ENCODE data around the gene FAM161A.
A peak's percentile ranks its signal among the peaks of the same experiment; 100 is the strongest.

The FAM161A gene

GRCh38 chr2:61853847-61854563 lies at the start of gene FAM161A (continued):
- TF ChIP-seq ZNF830 (tag by site-specific recombination; IDR thresholded peaks at IDR 0.05; ENCODE audit: low read depth) (no peak), GLIS1 (tag by site-specific recombination; IDR thresholded peaks at IDR 0.05) (peak; percentile 86), ZNF521 (tag by site-specific recombination; IDR thresholded peaks at IDR 0.05) (no peak), ZNF37A (tag by site-specific recombination; IDR thresholded peaks at IDR 0.05) (no peak), PATZ1 (tag by site-specific recombination; IDR thresholded peaks at IDR 0.05) (peak; percentile 59), KLF1 (tag by site-specific recombination; IDR thresholded peaks at IDR 0.05) (peak; percentile 29; the same call in 1 of the 2 replicates), ZBTB26 (tag by site-specific recombination; optimal IDR thresholded peaks at IDR 0.05) (peak; percentile 31), ZNF146 (tag by site-specific recombination; IDR thresholded peaks at IDR 0.05) (no peak), ZNF366 (tag by site-specific recombination; conservative IDR thresholded peaks at IDR 0.05) (no peak), ZNF433 (tag by site-specific recombination; IDR thresholded peaks at IDR 0.05; ENCODE audit: low read depth) (no peak), ZBTB48 (tag by site-specific recombination; IDR thresholded peaks at IDR 0.05) (no peak; the same call in 1 of the 2 replicates), ELK4 (IDR thresholded peaks at IDR 0.05; ENCODE audit: borderline replicate concordance, low read depth, low read length) (no peak), ZNF610 (tag by site-specific recombination; IDR thresholded peaks at IDR 0.05; ENCODE audit: borderline replicate concordance) (0 out of 2 replicates have a peak, but pooled peaks have one; percentile 30), ZNF362 (tag by site-specific recombination; IDR thresholded peaks at IDR 0.05) (no peak), ZNF792 (tag by site-specific recombination; IDR thresholded peaks at IDR 0.05) (no peak), ZNF629 (tag by site-specific recombination; IDR thresholded peaks at IDR 0.05) (no peak), ZNF785 (tag by site-specific recombination; IDR thresholded peaks at IDR 0.05) (no peak), TCF7L2 (IDR thresholded peaks at IDR 0.05; ENCODE audit: borderline replicate concordance, low read depth, low read length) (no peak), ZNF335 (tag by site-specific recombination; conservative IDR thresholded peaks at IDR 0.05) (peak; percentile 89), ZNF639 (tag by site-specific recombination; IDR thresholded peaks at IDR 0.05) (0 out of 2 replicates have a peak, but pooled peaks have one; percentile 15), ZBTB10 (tag by site-specific recombination; IDR thresholded peaks at IDR 0.05) (no peak), ZNF24 (tag by site-specific recombination; IDR thresholded peaks at IDR 0.05) (no peak), ZNF624 (tag by site-specific recombination; IDR thresholded peaks at IDR 0.05) (no peak), ZBTB1 (tag by site-specific recombination; IDR thresholded peaks at IDR 0.05) (no peak), ZNF449 (tag by site-specific recombination; IDR thresholded peaks at IDR 0.05) (no peak), ZNF704 (tag by site-specific recombination; IDR thresholded peaks at IDR 0.05) (no peak), ZNF571 (tag by site-specific recombination; IDR thresholded peaks at IDR 0.05) (no peak), ZNF114 (tag by site-specific recombination; IDR thresholded peaks at IDR 0.05) (no peak)

All from HEK293 (cell line).